Skin of body (tissue), 2 donors: ENCODE results near the gene AGPS. TPM values are rescaled to one million over a fixed set of nuclear protein-coding genes. Genes with fewer than 3 reads are reported as not detected.
"Not testable (repeated sequence)": the region's sequence is repeated elsewhere in the genome, so short reads cannot be mapped to it uniquely, and the experiment has no call there.

ENCODE experiments used
- DNase-seq: peaks from one replicate; lab custom pipeline; 2025; lab: John Stamatoyannopoulos, UW
- total RNA-seq: library from RNA; depleted of rRNA; stranded (reverse); fragments of >200 nt; gene quantifications from one replicate; pipeline ENCODE4 v1.2.3, GENCODE V29; 2014

AGPS gene
- total RNA-seq, 1 donor from 2014 or later, result 29.6 TPM

DNA sequence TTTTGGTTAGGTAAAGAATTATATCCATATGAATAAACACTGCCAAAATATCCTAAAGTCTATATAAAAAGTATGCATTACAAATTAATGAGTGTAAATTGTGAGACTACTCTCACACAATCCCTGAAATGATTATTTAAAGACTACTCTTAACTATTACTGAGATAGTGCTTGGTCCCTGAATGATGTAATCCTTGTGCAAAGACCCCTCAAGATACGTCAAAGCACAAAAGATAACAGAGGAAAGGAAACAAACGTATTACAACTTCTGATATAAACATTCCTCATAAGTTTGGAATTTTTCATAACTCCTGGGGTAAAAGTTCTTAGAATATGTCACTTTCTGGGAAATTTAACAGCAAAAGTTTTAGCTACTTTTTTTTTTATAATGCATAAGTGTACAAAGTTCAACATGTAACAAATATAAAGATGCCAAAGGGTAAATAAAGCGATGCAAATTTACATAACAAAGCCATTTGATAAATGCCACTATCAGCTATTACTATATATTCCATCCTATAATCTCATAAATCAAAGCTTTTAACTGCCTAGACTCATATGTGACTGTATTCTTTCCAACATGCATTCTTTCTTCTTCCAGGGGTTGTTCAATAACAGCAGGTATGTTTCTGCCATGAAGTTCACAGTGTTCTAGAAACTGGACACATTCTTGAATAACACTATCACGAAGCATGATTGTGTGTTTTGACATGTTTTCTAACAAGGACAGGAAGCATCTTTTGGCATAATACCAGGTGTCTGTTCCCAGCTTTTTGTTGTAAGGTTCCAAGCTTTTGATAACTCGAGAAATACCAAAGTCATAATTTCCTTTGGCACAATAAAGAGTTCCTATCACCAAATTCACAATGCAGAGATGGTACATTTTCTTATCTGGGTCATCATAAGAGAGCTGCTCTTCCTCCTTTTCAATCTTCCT, 158.0 kb downstream of the AGPS start:
- DNase-seq, result no peak

DNA sequence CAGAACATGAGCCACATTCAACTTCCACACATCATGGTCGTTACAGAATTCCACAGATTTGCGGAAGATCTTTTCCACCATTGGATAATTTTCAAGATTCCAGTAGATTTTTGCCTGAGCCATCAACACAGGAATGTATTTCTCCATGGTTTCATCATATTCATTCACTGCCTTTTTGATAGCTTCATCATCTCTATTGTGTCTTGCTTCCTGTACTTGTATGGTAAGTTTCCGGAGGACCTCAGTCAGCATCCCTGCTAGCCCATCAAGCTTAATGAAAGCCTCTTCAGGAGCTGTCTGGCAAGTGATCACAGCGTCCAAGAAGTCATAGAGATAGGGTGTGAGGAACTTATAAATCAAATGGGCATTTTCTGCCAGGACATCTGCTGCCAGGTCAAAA, 158.8 kb downstream of the AGPS start:
- not testable (repeated sequence) for DNase-seq

GRCh38 chr2:177551989-177552421, 159.4 kb downstream of the AGPS start:
- DNase-seq, result no peak

DNA sequence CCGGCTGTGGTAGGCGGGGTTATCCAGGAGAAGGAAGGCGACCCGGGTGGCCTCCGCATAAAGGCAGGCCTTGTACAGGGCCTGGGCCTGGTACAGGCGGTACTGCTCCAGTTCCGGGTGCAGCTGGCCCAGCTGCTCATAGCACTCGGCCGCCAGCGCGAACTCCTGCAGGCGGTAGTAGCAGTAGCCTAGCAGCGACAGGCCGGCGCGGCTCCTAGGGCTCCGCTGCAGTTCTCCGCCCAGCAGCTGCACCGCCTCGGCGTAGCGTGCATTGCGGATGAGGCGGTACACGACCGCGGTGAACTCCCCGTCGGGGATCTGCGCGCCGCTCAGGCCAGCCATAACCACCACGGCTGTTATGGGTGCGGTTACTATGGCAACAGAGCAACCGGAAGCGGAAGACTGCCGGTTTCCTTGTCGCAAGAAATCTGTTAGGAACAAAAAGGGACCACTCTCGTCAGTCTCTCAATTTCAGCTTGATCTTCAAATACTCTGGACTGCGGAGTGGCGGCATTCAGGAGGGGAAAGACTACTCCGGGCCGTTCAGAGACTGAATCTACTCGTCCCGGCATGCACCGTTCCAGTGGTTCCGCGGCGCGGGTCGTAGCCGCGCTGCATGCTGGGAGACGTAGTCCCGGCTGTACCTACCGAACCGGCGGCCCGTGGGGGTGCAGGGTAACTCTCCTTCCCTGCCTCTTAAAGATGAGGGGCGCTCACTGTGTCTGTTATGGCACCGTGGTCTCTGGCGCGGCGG, 160.0 kb downstream of the AGPS start:
- DNase-seq, result peak; percentile 91

DNA sequence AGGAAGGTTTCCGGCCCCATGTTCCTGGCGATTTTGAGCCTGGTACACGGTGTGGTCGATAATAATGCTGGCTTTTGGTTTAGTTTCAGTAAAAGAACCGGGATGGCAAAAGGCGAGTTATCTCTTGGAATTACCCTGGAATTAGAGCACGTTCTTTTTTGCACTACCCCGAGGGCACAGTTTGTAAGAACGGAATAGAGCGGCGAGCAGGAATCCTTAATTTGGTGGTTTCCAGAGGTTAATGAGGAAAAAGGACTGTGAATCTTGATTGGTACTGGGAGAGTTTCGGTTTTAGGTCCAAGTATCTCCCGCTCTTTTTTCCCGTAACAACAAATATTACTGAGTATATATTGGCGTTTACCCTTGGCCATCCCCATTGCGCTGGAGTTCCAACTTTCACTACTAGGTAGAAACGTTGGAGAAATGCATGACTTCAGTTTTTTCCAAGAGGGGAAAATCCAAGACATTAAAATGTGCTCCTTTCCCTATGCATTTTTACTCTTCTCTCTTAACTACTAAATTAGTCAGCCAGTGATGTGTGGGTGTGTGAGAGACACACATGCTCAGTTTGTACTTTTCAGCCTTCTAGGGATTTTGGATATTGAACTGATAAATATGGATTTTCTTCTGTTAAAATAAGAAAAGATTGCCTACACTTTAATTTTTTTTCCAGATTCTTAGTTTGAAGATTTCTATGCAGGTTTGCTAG, 160.8 kb downstream of the AGPS start:
- DNase-seq, result peak; percentile 32

DNA sequence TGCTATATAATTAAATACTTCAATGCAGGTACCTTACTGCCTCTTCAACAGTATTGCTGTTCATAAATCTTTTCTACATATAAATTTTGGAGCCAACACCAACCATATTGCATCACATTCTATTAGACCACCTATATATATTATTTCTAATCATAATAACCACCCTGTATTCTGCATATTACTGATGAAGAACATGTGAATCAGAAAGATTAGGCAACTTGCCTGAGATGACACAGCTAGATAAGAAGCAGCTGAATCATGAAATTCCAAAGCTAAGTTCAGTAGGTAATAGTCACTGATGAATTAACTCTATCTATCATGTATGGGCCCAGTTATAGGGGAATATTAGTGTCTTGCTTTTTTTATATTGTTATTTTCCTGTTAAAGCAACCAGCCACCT, 161.8 kb downstream of the AGPS start:
- DNase-seq, result no peak

- DNase-seq, result peak; percentile 94
Measured at GRCh38 chr2:177556153-177556552, 163.6 kb downstream of the AGPS start.

- DNase-seq, result no peak
Measured at GRCh38 chr2:177557794-177558193, 165.2 kb downstream of the AGPS start.

GRCh38 chr2:177559638-177560037, 167.1 kb downstream of the AGPS start:
- no peak for DNase-seq

GRCh38 chr2:177568390-177568789, 175.8 kb downstream of the AGPS start:
- no peak for DNase-seq

GRCh38 chr2:177568893-177569292, 176.3 kb downstream of the AGPS start:
- DNase-seq, result no peak

DNA sequence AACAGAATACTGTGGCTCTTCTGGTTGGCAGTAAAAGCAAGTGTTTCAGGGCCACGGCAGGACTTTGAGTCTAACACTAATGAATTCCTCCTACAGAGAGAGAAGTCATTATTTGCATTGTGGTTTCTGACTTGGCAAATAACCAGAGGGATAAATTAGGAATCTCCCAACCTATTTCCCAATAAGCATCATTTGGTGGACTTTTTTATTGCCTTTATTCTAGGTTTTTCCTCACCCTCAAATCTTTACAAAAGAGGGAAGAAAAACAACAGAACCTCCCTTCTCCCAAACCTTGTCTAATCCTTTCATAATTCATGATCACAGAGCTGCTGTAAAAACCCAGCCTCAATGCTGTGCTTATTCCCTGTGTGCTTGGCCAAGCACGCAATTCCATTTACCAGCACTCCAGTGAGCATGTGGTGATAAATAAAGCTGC, 179.7 kb downstream of the AGPS start:
- DNase-seq, result no peak

DNA sequence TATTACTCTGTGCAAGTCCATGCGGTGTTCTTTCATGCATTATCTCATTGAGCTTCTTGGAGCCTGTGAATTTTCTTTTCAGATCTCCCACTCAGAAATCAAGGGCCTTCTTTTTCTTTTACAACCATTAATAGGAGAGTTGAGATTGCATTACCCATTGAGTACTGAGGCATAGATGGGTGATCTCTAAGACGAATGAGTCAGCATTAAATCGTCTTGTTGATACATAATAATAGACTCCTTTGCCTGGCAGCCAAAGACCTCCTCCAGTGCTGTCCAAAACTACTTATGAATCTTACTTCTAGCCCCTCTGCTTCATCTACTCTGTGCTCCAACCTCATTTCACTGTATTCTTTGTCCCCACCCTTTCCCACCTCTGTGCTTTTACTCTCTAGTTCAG, 180.5 kb downstream of the AGPS start:
- DNase-seq, result no peak

GRCh38 chr2:177574356-177574755, 181.8 kb downstream of the AGPS start:
- DNase-seq, result no peak

GRCh38 chr2:177575358-177575757, 182.8 kb downstream of the AGPS start:
- DNase-seq, result no peak

GRCh38 chr2:177577075-177577474, 184.5 kb downstream of the AGPS start:
- DNase-seq, result no peak

- no peak for DNase-seq
Measured at GRCh38 chr2:177578454-177578853, 185.9 kb downstream of the AGPS start.

GRCh38 chr2:177579486-177580036, 187.0 kb downstream of the AGPS start:
- peak; percentile 38 for DNase-seq

DNA sequence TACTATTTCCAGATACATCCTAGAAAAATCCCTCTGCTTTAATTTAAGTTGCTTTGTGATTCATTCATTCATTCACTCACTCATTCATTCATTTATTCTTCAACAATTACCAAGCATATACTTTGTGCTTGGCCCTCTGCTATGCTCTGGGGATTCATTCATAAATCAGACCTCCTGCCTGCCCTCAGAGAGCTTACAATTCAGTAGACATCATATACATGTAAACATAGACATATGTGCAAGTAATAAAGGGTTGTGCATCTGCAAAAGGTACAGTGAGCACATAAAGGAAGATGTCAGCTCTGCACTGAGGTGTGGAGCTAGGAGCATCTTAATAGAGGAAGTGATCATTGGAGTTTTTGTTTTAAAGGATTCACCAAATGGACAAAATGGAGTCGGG, 189.4 kb downstream of the AGPS start:
- DNase-seq, result no peak

DNA sequence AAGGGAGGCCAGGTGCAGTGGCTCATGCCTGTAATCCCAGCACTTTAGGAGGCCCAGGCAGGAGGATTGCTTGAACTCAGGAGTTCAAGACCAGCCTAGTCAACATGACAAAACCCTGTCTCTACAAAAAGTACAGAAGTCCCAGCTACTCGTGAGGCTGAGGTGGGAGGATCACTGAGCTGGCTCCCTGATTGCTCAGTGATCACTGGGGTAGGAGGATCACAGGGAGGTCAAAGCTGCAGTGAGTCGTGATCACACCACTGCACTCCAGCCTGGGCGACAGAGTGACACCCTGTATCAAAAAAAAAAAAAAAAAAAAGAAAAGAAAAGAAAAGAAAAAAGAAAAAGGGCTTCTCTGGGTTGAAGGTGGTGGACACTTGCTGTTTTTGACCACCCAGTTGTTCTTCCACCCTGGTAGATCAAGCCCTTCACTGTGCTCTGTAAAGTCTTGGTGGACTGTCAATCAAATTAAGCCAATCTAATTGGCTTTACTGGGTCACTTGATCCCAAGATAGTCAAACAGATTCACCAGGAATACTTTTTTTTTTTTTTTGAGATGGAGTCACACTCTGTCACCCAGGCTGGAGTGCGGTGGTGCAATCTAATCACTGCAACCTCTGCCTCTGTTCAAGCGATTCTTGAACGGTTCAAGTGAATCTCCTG, 191.6 kb downstream of the AGPS start:
- DNase-seq, result no peak
